ENCODE measurements around the gene UBQLN4. TPM values are rescaled to one million over a fixed set of nuclear protein-coding genes. Genes with fewer than 3 reads are reported as not detected.

Gene UBQLN4
- polyA plus RNA-seq, 1 donor: 47.5 TPM

DNA sequence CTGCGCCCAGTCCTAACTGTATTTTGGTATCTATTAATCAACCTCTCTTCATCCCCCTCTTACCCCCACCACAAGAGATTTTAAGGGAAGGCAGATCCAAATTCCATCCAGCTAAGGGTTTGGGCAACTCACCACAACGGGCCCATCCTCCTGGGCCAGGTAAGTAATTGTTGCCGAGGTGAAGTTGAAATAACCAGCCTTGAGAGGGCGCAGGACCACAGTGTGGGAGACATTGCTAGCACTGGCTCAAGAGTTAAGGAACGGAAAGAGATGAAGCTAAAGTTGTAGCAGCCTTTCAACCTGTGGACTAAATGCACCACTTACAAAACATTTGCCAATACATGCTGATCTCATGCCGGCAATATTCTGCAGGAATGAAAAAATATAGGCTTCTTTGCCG is 38.8 kb downstream of the UBQLN4 start:
- DNase-seq (ENCODE audit: low read depth): no peak

DNA sequence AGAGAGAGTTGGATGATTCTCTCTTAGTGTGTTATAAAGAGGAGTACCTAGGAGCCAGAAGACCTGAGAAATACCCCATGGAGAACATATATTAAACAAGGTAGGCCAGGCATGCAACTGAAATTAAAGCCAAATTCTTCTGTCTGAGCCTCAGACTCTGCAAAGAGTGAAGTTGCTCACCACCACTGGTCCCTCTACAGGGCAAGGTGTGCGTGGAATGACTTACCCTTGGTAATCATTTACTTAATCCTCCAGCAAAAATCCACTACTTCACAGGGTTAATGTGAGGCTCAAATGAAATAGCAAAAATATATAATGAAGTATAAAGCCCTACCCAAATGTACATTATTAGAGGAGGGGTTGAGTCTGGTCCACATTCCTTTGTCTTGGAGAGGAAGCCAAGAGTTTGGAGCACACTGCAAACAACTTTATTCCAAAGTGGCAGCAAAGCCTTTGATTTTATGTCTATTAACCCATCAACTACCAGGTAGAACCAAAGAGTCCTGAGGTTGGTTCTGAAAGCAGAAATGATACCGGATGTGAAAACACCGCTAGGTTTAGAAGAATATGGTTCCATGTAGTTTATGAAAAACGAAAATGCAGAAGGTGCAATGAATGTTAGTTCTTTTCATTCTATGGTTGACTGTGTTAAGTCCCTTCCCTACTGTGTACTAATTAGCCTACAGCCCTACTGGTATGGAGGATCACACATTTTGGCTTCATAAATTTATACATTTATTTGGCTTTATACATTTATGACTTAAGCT is 41.4 kb downstream of the UBQLN4 start:
- DNase-seq (ENCODE audit: low read depth): no peak

DNA sequence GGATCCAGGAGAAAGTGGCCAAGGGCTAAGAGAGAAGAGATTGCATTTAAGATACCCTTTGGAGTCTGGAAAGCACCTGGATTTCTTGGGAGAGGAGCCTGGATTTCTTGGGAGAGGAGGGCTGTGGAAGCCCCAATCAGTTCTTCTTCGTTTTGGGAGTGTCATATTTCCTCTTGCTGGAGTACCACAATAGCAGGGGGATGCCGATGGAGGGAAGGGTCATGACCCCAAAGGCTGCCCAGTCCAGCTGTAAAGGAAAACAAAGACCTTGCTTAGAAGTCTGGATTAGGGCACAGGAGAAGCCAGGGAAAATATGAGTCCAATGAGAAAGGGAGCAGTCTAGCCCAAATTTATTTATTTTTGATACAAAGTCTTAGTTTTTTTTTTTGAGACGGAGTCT is 44.2 kb downstream of the UBQLN4 start:
- DNase-seq (ENCODE audit: low read depth): no peak

DNA sequence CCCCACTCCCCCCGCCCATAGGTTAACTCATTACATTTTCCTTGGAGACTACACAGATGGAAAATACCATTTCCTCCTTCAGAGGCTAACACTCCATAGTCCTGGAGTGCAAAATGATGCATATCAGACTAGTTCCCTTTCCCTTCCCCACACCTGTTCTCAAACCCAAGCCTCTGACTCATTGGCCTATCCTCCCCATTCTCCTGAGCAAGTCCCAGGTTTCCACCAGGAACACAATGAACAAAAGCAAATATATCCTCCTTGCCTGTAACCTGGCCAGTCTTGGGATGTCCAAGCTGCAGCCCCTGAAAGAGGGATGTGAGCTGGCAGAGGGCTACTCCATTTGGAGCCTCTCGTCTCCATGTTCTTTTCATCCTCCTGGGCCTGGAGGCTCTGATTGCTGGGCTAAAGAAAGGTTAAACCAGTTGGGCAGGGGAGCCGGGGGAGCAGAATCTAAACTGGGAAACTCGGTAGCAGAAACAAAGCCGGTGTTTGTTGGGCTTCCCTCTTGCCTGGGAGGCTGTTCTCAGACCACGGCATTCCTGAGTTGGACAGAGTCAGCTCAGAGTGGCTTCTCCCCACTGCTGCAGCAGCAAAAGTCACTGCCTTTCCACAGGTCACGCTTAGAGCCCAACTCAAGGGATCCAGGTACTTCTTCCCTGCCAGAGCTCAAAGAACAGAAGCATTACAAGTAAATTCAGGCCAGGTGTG is 46.8 kb downstream of the UBQLN4 start:
- no peak for DNase-seq (ENCODE audit: low read depth)

DNA sequence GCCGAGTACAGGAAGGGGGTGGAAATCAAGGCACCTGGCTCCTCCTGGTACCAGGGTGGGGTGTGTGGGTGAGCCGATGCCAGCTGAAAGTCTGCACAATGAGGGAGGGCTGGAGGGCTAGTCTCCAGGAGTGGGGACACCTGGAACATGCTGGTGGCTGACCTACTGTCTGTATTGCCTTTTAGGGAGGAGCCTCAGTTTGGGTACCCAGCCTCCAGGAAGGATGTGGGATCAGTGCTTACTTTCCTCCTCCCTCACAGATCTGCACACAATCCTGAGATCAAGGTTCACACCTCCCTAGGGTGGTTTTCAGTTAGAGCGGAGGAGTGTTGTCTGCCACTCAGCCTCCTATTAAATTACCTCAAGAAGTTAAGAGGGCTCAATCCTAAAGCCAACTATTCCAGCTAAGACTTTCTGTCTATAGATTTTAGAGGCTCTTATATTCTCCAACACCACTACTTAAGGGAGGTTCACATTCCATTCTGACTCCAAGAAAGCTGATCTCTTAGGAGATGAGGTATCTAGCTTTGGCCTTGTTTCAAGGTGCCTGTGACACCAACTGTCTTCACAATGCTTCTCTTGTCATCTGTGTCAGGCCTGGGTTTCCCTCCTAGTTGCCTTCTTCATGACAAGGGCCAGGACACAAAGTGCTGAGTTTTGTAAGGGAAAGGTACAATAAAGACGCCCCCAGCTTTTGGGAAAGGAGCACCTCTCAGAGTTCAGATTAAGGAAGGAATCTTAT is 48.6 kb downstream of the UBQLN4 start:
- no peak for DNase-seq (ENCODE audit: low read depth)

DNA sequence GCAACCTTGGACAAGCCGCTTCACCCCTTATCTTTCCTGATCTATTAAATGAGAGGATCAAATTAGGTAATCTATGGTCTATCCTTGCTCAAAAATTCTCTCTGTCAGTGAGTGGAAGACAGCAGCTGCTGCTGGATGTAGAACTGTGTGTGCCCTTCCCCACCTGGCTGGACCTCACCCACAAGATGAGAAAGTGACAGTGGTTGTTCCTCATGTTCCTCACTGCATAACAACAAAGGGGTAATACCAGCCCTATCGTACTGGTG is 49.7 kb downstream of the UBQLN4 start:
- no peak for DNase-seq (ENCODE audit: low read depth)

DNA sequence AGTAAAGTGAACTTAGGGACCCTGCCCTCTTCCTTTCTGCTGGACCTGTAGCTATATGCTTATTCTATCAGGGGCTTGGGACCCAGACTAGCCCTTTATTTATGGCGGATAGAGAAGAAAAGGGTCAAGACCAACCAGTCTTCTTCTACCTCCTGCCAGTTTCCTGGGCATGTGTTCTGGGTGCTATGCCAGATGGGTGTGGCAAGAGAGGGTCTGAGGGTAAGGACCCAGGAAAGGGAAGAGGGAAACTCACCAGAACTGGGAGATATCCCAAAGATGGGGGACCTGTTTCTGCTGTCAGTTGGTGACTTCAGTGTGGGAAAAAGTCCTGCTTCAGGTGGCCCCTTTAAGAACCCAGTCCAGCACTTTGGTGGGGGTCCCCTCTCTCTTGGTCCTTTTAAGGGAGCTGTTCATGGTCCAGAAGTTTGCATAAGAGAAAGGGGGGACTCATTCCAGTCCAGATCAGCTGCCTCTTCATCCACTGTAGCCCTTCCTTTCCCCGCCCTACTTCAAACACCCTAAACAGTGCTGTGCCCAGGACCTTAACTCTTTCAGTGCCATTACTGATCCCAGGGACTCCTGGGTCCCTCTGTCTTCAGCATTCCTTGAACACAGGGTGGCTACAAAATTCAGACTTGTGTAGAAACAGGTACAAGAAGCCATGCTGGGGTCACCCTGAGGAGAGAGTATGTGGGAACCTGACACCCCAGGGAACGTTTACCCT is 51.2 kb downstream of the UBQLN4 start:
- DNase-seq (ENCODE audit: low read depth): no peak

DNA sequence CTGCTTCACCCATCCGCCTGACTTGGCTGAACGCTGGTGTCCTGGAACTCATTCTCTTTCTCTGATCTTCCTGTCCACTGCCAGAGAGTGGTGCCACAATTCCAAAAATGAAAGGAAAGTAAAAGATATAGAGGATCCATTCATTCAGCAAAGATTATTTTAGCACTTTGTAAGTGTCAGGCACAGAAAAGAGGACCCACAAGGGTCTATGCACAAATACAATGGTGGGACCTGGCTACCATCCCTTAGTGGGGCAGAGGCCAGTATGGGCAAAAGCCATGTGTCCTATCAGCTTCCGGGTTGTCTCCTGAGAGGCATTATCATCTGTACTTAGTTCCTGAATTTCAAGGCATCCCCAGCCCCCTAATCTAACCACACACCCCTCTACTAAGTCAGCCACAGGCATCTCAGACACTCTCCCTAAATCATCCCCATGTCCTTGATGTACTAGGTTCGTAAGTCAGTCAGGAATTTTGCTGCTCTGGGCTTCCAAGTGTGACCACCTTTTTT is 51.9 kb downstream of the UBQLN4 start:
- no peak for DNase-seq (ENCODE audit: low read depth)

DNA sequence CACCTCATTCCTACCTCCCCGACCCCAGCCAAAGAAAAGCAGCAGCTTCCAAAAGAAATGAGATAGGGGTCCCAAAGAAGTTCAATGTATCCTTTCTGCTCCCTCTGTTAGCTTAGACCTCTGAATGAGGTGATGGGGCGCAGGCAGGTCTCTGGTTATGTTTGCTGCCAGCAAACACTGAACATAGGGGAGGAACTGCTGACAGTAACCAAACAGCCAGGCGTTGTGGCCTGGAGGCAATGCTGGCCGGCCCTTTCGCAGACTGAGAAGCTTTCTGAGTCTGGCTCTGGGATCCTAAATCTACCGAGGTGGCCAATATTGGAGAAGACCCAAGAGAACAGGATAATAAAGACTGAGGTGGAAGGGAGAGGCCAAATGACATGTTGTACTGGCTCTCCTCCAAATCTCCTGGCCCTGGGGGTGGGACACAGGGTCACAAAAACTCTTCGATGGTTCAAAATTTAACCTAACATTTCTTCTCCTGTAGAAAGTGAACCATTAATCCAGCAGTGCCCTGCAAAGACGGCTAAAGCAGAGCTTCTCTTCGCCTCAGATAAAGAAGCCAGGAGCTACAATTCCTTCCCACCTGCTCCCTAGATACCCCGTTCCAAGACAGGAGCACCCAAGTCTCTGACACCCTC is 52.5 kb downstream of the UBQLN4 start:
- DNase-seq (ENCODE audit: low read depth): no peak

DNA sequence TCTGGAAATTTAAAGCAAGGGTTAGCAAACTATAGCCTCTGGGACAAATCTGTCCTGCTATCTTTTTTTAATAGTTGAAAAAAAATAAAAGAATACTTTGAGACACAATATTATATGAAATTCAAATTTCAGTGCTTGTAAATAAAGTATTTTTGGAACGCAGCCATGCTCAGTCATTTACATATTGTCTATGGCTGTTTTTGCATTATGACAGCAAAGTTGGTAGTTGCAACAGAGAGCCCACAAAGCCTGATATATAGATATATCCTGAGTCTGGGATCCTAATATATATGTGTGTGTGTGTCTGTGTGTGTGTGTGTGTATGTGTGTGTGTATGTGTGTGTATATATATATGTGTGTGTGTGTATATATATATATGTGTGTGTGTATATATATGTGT is 53.6 kb downstream of the UBQLN4 start:
- no peak for DNase-seq (ENCODE audit: low read depth)

DNA sequence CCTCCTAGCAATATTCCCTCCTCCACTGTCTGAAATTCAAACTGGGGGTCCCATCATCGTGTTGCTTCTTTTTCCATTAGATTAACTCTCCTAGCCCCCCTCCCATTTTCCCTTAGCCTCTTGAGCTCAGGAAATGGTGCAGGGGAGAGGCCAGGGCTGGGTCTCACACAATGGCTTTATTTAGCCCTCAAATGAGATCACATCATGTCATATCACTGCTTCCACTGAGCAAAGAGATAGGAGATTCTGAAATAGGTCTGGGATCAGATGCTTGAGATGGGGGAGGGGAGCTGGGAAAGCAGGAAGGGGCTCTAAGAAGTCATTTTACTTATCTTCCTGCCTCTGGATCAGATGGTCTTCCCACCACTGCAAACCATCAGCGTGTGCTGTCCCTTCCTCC is 57.4 kb downstream of the UBQLN4 start:
- DNase-seq (ENCODE audit: low read depth): no peak

DNA sequence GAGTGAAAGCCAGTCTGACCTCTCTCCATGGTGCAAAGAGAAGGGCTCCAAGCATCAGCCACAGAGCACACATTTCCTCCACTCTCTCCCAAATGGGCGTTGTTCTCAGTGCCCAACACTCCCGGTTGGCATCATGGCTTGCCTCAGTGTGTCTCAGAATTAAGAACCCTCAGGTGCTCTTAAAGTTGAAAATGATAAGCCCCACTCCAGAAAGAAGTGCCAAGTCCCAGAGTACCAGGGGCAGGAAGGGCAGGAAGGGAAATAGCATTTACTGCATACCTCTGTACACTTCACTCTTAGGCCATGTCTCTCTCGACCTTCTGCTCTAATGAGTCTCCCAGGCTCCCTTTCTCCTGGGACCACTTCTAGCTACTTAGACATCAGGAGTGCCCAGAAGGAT is 60.0 kb downstream of the UBQLN4 start:
- no peak for DNase-seq (ENCODE audit: low read depth)

DNA sequence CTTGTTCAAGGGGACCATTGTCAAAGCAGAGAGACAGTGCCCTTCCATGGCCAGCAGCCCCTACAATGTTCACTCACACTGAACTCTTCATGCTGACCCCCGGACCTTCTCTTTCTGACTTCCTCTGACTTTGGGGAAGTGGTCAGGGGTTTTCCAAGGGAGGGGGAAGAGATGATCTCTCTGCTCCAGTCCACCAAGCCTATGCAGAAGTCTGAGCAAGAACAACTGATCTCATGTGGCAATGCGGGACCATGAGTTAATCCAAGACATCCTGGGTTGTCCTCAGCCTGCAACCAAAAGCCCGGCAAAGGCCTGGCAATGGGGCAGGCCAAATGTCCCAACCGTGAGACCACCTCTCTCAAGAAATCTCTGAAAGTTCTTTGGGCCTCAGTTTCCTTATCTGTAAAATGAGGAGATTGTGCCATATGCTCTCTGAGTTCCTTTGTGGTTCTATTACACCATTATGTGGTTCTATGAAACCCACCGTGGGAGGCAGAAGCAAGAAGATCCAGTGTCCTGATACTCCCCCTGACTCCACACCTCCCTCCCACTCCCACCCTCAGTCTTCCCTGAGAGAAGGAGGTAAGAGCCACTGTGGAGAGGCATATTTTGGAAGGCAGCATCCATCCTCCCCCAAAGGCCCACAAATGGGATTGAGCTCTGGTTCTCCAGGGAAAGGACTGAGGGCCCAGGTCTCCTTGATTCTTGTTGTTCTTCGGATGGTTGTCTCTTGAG is 63.4 kb downstream of the UBQLN4 start:
- no peak for DNase-seq (ENCODE audit: low read depth)

DNA sequence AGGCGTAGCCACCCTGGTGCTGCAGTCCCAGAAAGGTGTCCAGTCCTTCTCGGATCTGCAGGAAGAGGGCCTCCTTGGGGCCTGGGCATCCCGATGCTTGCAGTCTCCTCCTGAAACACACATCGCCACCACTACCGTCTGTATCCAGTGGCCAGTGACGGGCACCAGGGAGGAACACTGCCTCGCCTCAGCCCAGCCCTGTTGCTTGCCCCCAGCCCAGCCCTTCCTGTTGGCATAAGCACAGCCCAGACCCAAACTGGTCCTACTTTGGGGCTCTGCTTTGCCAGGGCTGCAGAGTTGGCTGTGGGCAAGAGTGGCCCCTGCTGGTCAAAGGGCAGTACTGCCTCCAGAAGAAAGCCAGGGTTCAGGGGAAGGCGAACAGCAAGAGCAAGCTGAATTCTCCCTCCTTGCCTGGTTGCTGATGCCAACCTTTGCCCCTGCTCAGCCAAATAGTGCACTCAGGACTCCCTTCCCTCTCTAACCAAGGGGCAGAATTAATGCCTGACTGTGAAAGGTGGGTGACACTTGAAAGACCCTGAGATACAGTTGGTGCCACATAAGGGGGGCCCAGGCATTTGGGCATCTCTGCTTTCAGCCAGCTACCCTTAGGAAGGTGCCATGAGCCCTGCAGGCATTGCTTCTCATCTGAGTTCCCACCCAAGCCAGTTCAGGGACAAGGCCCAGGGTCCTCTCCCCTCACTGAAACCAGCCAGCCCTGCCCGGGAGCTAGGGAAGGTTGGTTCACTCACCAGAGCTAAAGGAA is 64.2 kb downstream of the UBQLN4 start:
- DNase-seq (ENCODE audit: low read depth): no peak

Other genes with a start within 250 kb of the UBQLN4 start
- gene GON4L, start 196.6 kb downstream of the UBQLN4 start, polyA plus RNA-seq (ENCODE audit: insufficient read length): 31.4 TPM
- gene SYT11, start 194.2 kb downstream of the UBQLN4 start, polyA plus RNA-seq (ENCODE audit: insufficient read length): 14.1 TPM
- gene RIT1, start 142.4 kb downstream of the UBQLN4 start, polyA plus RNA-seq (ENCODE audit: insufficient read length): 25.9 TPM
- 38.0 TPM for gene KHDC4, start 119.4 kb downstream of the UBQLN4 start, polyA plus RNA-seq (ENCODE audit: insufficient read length)
- gene RXFP4, start 112.2 kb downstream of the UBQLN4 start, polyA plus RNA-seq (ENCODE audit: insufficient read length): not detected
- gene ARHGEF2, start 75.3 kb downstream of the UBQLN4 start, polyA plus RNA-seq (ENCODE audit: insufficient read length): 143 TPM
- 218 TPM for gene SSR2, start 32.8 kb downstream of the UBQLN4 start, polyA plus RNA-seq (ENCODE audit: insufficient read length)
- gene LAMTOR2, start 984 bp upstream of the UBQLN4 start, polyA plus RNA-seq (ENCODE audit: insufficient read length): 36.3 TPM
- not detected for gene RAB25, start 7.4 kb upstream of the UBQLN4 start, polyA plus RNA-seq (ENCODE audit: insufficient read length)
- gene MEX3A, start 28.7 kb upstream of the UBQLN4 start, polyA plus RNA-seq (ENCODE audit: insufficient read length): 21.8 TPM
- gene LMNA, start 60.9 kb upstream of the UBQLN4 start, polyA plus RNA-seq (ENCODE audit: insufficient read length): 298 TPM
- gene SEMA4A, start 99.8 kb upstream of the UBQLN4 start, polyA plus RNA-seq (ENCODE audit: insufficient read length): 3.0 TPM
- 10.8 TPM for gene SLC25A44, start 140.3 kb upstream of the UBQLN4 start, polyA plus RNA-seq (ENCODE audit: insufficient read length)
- gene PMF1, start 159.2 kb upstream of the UBQLN4 start, polyA plus RNA-seq (ENCODE audit: insufficient read length): 49.2 TPM
- gene BGLAP, start 188.4 kb upstream of the UBQLN4 start, polyA plus RNA-seq (ENCODE audit: insufficient read length): 3.1 TPM
- 4.0 TPM for gene PAQR6, start 194.3 kb upstream of the UBQLN4 start, polyA plus RNA-seq (ENCODE audit: insufficient read length)
- 53.3 TPM for gene SMG5, start 229.0 kb upstream of the UBQLN4 start, polyA plus RNA-seq (ENCODE audit: insufficient read length)
- 4.3 TPM for gene TMEM79, start 230.5 kb upstream of the UBQLN4 start, polyA plus RNA-seq (ENCODE audit: insufficient read length)
- gene GLMP, start 241.9 kb upstream of the UBQLN4 start, polyA plus RNA-seq (ENCODE audit: insufficient read length): 21.2 TPM
- gene VHLL, start 245.5 kb upstream of the UBQLN4 start, polyA plus RNA-seq (ENCODE audit: insufficient read length): not detected

All from forelimb muscle (tissue), 1 donor.